Aorta (tissue), 5 donors: ENCODE measurements around the gene ARPC5. TPM values are rescaled to one million over a fixed set of nuclear protein-coding genes. Genes with fewer than 3 reads are reported as not detected.
A peak's percentile ranks its signal among the peaks of the same experiment; 100 is the strongest.

Experiments
- ATAC-seq: fragments of 200-7000 bp; cut with Tn5 transposase; one replicate; pipeline ENCODE4 v1.9.1; 2022; ENCODE audit warnings: moderate library complexity; ENCODE audit not compliant: low FRiP score
- DNase-seq, 2 donors: peaks; one replicate each; pipeline ENCODE4 v3.0.0-alpha.2; 2020
- H3K27ac ChIP-seq, 2 donors: one replicate each; pipeline ENCODE4 v1.5.1; 2013; ENCODE audit warnings: low read length in 2 of 2, mild to moderate bottlenecking in 2 of 2, moderate library complexity in 2 of 2, control low read depth in 1 of 2, inconsistent platforms in 1 of 2, low read depth in 1 of 2
- H3K27me3 ChIP-seq, 2 donors: one replicate each; pipeline ENCODE4 v1.6.1; 2013; ENCODE audit warnings: control low read depth in 1 of 2, low read length in 1 of 2, mild to moderate bottlenecking in 1 of 2, moderate library complexity in 1 of 2; ENCODE audit not compliant: insufficient read depth in 2 of 2, control insufficient read depth in 1 of 2
- H3K36me3 ChIP-seq, 2 donors: one replicate each; pipeline ENCODE4 v1.6.1; 2013; ENCODE audit warnings: control low read depth in 1 of 2, low read length in 1 of 2, mild to moderate bottlenecking in 1 of 2; ENCODE audit not compliant: insufficient read depth in 2 of 2, control insufficient read depth in 1 of 2
- H3K4me1 ChIP-seq, 2 donors: one replicate each; pipeline ENCODE4 v1.6.1; 2013; ENCODE audit warnings: low read length in 2 of 2, control low read depth in 1 of 2, mild to moderate bottlenecking in 1 of 2, moderate library complexity in 1 of 2; ENCODE audit not compliant: insufficient read depth in 2 of 2, control insufficient read depth in 1 of 2
- H3K4me3 ChIP-seq, 2 donors: one replicate each; pipeline ENCODE4 v1.5.1; 2013; ENCODE audit warnings: low read length in 2 of 2, control low read depth in 1 of 2, mild to moderate bottlenecking in 1 of 2
- H3K9me3 ChIP-seq: one replicate; pipeline ENCODE4 v1.6.1; 2013; ENCODE audit warnings: mild to moderate bottlenecking, low read length; ENCODE audit not compliant: control insufficient read depth
- WGBS, 2 donors: extraction: QIAGEN DNeasy Blood & Tissue Kit; methylation state at CpG; one replicate each; pipeline ENCODE4 v1.1.7; 2013; 5-methylcytosine and 5-hydroxymethylcytosine counted together
- intact Hi-C, 2 donors: fragments of 100-400 bp; cut with DNase I; formaldehyde crosslinking; loops; one replicate each; pipeline versions ENCODE4 v1.14.2 to v1.15.0; 2022
- polyA plus RNA-seq, 2 donors: library from polyadenylated mRNA; stranded (reverse); fragments of 200-250 nt; gene quantifications; one replicate each; pipeline ENCODE4 v1.2.3, GENCODE V29; 2013
- total RNA-seq, 2 donors: library from RNA; stranded (reverse); fragmentation: NEBNext Ultra II Directional; extraction: Animal tissue kit (Norgen Biotek cat#: 25700); gene quantifications; one replicate each; pipeline ENCODE4 v1.2.1, GENCODE V29; 2021
- donor health status: healthy with polysubstance abuse.
- donor health status: Bipolar disorder and iron deficiency.
- donor health status: DM: no; HTN: no; CAD: no.
- donor health status: DM: no; HTN: no; CAD: no.
- donor health status: DM: yes; HTN: yes; CAD: no.

Gene ARPC5
- total and polyA plus RNA-seq, 4 donors = 90.6 to 162 (median 123) TPM

- Histone ChIP-seq H3K27ac (no peak overlapping the region), H3K36me3 (no peaks in the 10 kb centered on the region), H3K4me3 (no peak overlapping the region), H3K4me1 (no peaks in the 10 kb centered on the region), H3K27me3 (no peaks in the 10 kb centered on the region), H3K9me3 (no peaks in the 10 kb centered on the region)
- 87 to 91% methylated on average over 4 of the region's 4 CpGs for WGBS, 2 donors
- ATAC-seq (no peak), DNase-seq (no peak)
- intact Hi-C loops = no loop called here
Measured at GRCh38 chr1:183589874-183590243, 45.7 kb downstream of the ARPC5 start.

DNA sequence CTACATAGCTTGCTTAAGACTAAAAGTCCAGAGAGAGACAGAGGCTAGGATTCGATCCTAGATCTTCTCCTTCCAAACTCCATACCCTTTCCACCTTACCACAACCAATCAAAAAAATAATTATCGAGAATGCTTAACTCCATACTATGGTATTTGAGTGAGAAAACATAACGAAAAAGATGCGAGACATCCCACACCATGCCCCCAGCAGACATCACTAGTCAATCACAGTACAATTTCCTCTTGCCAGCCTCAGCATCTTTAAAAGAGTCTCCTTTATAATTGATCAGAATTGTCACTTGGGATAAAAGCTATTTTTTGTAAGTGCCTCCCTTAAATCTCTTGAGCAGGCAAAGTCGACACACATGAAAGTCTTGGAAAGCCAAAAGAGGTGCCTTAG lies 46.2 kb downstream of the ARPC5 start:
- DNase-seq (no peak), ATAC-seq (no peak)
- intact Hi-C loops = no loop called here
- H3K4me1 ChIP-seq = no peaks in the 10 kb centered on the region
- WGBS, 2 donors = 92 to 94% methylated on average over 5 of the region's 5 CpGs
- no peak overlapping the region for H3K4me3 ChIP-seq
- H3K27ac ChIP-seq = no peak overlapping the region
- no peaks in the 10 kb centered on the region for H3K9me3 ChIP-seq
- H3K27me3 ChIP-seq = no peaks in the 10 kb centered on the region
- no peaks in the 10 kb centered on the region for H3K36me3 ChIP-seq

DNA sequence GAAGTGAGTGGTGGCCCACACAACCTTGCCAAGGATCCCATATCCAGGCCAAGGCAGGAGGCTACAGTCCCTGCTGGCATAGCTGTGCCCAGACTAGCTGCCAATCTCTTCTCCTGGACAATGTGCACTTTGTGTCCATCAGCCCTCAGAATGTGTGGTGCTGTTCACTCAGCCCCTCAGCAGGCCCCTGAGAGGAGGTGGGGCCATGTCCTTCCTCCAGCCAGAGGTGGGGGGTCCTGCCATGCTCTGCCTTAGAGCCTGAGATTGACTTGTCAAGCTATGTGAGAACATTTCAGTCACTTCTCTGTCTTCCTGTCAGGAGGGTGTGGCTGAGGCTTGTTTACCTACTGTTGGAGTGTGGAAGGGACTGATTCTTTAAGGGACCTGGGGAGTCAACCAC lies 46.8 kb downstream of the ARPC5 start:
- Histone ChIP-seq H3K4me1 (no peaks in the 10 kb centered on the region), H3K27ac (no peak overlapping the region), H3K9me3 (no peaks in the 10 kb centered on the region), H3K36me3 (no peaks in the 10 kb centered on the region), H3K27me3 (no peaks in the 10 kb centered on the region), H3K4me3 (no peak overlapping the region)
- intact Hi-C loops = no loop called here
- DNase-seq (no peak), ATAC-seq (no peak)

GRCh38 chr1:183586926-183587325 lies 48.7 kb downstream of the ARPC5 start:
- no peak overlapping the region for H3K4me3 ChIP-seq
- no peak overlapping the region for H3K27ac ChIP-seq
- H3K36me3 ChIP-seq = no peaks in the 10 kb centered on the region
- H3K27me3 ChIP-seq = no peaks in the 10 kb centered on the region
- ATAC-seq (no peak), DNase-seq (no peak)
- intact Hi-C loops = no loop called here
- H3K4me1 ChIP-seq = peaks cover 0 to 2% of the 10 kb centered on the region in 2 donors
- 90 to 95% methylated on average over 8 of the region's 8 CpGs for WGBS, 2 donors
- H3K9me3 ChIP-seq = no peaks in the 10 kb centered on the region

DNA sequence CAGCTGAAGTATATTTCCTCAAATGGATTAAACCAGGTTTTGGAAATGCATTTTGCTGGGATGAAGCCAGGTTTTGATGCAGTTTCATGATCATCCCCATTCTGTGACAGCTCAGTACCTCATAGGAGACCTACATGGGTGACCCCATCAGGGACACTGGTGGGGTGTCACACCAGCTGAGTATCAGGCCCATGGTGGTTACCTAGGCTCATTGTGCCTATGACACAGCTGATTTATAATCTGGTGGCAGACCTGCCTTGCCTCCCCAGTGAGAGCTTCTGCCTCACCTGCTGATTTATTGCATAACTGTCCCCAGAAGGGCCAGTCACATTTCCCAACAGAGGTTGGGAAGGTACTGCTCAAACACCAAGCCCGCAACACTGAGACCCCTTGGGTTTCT lies 49.1 kb downstream of the ARPC5 start:
- Histone ChIP-seq H3K36me3 (no peaks in the 10 kb centered on the region), H3K4me1 (peaks cover 0 to 2% of the 10 kb centered on the region in 2 donors), H3K4me3 (no peak overlapping the region), H3K27me3 (no peaks in the 10 kb centered on the region), H3K9me3 (no peaks in the 10 kb centered on the region), H3K27ac (no peak overlapping the region)
- ATAC-seq = no peak
- intact Hi-C loops = no loop called here
- DNase-seq = no peak
- 98 to 100% methylated on average over 1 of the region's 1 CpG for WGBS, 2 donors

DNA sequence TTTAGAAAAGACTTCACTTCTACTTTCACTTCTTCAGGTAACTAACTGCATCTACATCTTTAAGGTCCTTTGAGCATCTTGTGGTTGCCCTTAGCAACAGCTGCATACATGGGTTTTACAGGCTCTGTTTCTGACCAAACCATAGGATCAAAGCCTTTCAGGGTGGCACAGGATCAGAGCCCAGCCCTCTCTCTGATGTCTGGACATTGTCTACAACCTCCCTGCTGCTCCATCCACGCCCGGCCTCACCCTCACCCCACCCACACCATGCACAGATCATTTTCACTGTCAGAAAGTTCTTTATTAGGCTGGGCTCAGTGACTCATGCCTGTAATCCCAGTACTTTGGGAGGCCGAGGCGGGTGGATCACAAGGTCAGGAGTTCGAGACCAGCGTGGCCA lies 50.5 kb downstream of the ARPC5 start:
- 87 to 92% methylated on average over 6 of the region's 6 CpGs for WGBS, 2 donors
- DNase-seq (no peak), ATAC-seq (no peak)
- Histone ChIP-seq H3K4me3 (no peak overlapping the region), H3K4me1 (peaks cover 0 to 2% of the 10 kb centered on the region in 2 donors), H3K36me3 (no peaks in the 10 kb centered on the region), H3K27me3 (no peaks in the 10 kb centered on the region), H3K9me3 (no peaks in the 10 kb centered on the region), H3K27ac (no peak overlapping the region)
- intact Hi-C loops = no loop called here

DNA sequence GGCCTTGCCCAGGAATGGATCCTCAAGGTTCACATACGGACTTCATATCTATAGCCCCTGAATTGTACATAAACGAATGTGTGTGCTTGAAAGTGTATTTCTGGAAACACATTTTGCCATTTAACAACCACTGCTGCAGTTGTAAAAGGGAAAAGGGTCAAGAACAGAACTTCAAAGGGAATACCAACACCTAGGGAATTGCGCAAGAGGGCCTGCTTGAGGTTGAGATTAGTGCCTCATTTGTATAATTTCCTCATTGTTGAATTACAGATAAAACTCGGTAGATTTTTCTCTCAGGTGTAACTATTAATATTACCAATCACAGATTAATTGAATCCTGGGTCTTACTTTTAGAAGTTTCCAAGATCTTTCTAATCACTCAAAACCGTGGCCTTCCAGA lies 51.4 kb downstream of the ARPC5 start:
- H3K4me1 ChIP-seq = peaks cover under 1 to 2% of the 10 kb centered on the region in 2 donors
- no peak for DNase-seq
- no peaks in the 10 kb centered on the region for H3K36me3 ChIP-seq
- H3K9me3 ChIP-seq = no peaks in the 10 kb centered on the region
- H3K27ac ChIP-seq = no peak overlapping the region
- intact Hi-C loops = no loop called here
- H3K27me3 ChIP-seq = no peaks in the 10 kb centered on the region
- WGBS, 2 donors = 68 to 72% methylated on average over 5 of the region's 5 CpGs
- ATAC-seq = no peak
- H3K4me3 ChIP-seq = no peak overlapping the region

DNA sequence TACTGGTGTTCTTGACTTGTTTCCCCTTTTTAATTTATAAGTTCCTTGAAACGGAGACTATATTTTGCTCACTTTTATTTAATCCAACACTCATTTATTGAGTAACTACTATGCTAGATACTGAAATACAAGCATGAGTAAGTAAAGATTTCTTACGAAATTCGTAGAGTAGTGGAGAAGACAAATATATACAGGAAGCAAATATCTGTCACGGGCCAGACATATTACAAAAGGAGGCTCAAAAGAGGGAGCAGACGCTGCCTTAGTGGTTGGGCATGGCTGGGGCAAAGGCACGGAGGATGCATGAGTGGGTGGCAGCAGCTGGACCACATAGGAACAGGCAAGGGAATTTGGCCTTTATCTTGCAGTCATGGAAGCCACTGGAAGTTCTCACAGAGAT lies 52.1 kb downstream of the ARPC5 start:
- Histone ChIP-seq H3K9me3 (no peaks in the 10 kb centered on the region), H3K27ac (no peak overlapping the region), H3K4me3 (no peak overlapping the region), H3K27me3 (no peaks in the 10 kb centered on the region), H3K4me1 (peaks cover 2 to 5% of the 10 kb centered on the region in 2 donors), H3K36me3 (no peaks in the 10 kb centered on the region)
- intact Hi-C loops = no loop called here
- peak in 1 of 2 donors; percentile 68 for DNase-seq
- no peak for ATAC-seq
- 73 to 74% methylated on average over 6 of the region's 6 CpGs for WGBS, 2 donors

DNA sequence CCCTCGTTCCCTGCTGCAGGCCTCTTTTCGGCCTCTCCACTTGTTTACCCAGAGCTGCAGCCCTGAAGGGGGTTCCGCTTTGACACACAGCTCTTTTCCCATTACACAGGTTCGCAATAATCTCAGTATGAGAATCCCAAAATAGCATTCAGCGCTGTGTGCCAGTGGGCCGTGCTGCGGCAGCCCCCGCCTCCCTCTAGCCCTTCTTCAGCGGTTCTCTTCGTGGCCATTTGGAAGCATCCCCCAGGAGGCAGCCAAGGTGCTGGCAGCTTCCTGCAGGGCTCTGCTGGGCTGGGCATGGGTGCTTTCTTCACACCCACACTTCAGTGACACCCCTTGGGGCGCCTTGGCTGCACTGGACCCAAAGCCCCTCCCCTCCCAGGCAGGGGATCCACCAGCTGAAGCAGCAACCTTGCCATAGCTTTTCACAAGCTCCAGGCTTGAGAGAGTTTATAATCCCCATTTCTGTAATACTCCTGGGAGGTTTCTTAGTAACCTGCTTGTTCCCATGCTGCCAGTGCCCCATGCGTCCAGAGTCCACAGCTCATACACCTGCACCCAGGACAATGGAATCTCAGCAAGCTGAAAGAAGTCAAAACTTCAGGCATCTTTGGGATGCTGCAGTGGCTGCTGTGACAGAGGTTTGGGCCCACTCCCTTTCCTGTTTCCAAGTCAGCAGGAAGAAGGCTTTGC lies 53.4 kb downstream of the ARPC5 start:
- peak overlapping the region; percentile 62 to 71 for H3K27ac ChIP-seq
- peak; percentile 58 for ATAC-seq
- H3K4me1 ChIP-seq = peaks cover 3 to 6% of the 10 kb centered on the region in 2 donors
- no peaks in the 10 kb centered on the region for H3K36me3 ChIP-seq
- DNase-seq = peak in 1 of 2 donors; percentile 75
- intact Hi-C loops = no loop called here
- no peak overlapping the region for H3K4me3 ChIP-seq
- H3K27me3 ChIP-seq = no peaks in the 10 kb centered on the region
- no peaks in the 10 kb centered on the region for H3K9me3 ChIP-seq
- 1 to 6% methylated on average over 12 of the region's 12 CpGs for WGBS, 2 donors
